Smooth muscle cell (in vitro differentiated cells): ENCODE results near the gene ACSM6. TPM values are rescaled to one million over a fixed set of nuclear protein-coding genes. Genes with fewer than 3 reads are reported as not detected.

Experiments used
- DNase-seq: peaks from one replicate; lab custom pipeline; 2025; ENCODE audit not compliant: unreplicated experiment; lab: John Stamatoyannopoulos, UW
- H2AFZ ChIP-seq: fragments of 200-600 bp; sonication (generic); 2 replicates; pipeline ENCODE4 v1.6.0; 2016; ENCODE audit warnings: antibody characterized with exemption, low read depth, mild to moderate bottlenecking
- H3F3A ChIP-seq: fragments of 200-600 bp; sonication (generic); 2 replicates; pipeline ENCODE4 v1.6.0; 2017; ENCODE audit warnings: antibody characterized with exemption, low read depth
- H3K27ac ChIP-seq: fragments of 200-600 bp; sonication (generic); 2 replicates; pipeline ENCODE4 v1.5.1; 2016; ENCODE audit warnings: low read depth, mild to moderate bottlenecking
- H3K27me3 ChIP-seq: fragments of 200-600 bp; sonication (generic); 2 replicates; pipeline ENCODE4 v1.6.1; 2016; ENCODE audit warnings: low read depth, mild to moderate bottlenecking
- H3K36me3 ChIP-seq: fragments of 200-600 bp; sonication (generic); 2 replicates; pipeline ENCODE4 v1.5.1; 2016; ENCODE audit warnings: low read depth
- H3K4me1 ChIP-seq: fragments of 200-600 bp; sonication (generic); 2 replicates; pipeline ENCODE4 v1.5.1; 2016; ENCODE audit warnings: low read depth
- H3K4me2 ChIP-seq: fragments of 200-600 bp; sonication (generic); 2 replicates; pipeline ENCODE4 v1.6.0; 2016; ENCODE audit warnings: mild to moderate bottlenecking
- H3K4me3 ChIP-seq: fragments of 200-600 bp; sonication (generic); 2 replicates; pipeline ENCODE4 v1.5.1; 2016; ENCODE audit warnings: mild to moderate bottlenecking
- H3K79me2 ChIP-seq: fragments of 200-600 bp; sonication (generic); 2 replicates; pipeline ENCODE4 v1.6.0; 2016; ENCODE audit warnings: low read depth, mild to moderate bottlenecking
- H3K9ac ChIP-seq: fragments of 200-600 bp; sonication (generic); 2 replicates; pipeline ENCODE4 v1.6.0; 2016; ENCODE audit warnings: low read depth
- H3K9me3 ChIP-seq: fragments of 200-600 bp; sonication (generic); replicated peaks from 2 replicates; pipeline ENCODE4 v1.5.1; 2016; ENCODE audit warnings: low read depth
- H4K20me1 ChIP-seq: fragments of 200-600 bp; sonication (generic); 2 replicates; pipeline ENCODE4 v1.6.0; 2016; ENCODE audit warnings: low read depth
- WGBS: methylation state at CpG from one replicate; pipeline ENCODE4 v1.1.7; 2016; ENCODE audit warnings: low lambda C conversion rate; 5-methylcytosine and 5-hydroxymethylcytosine counted together
- polyA plus RNA-seq: library from polyadenylated mRNA; unstranded; fragments of >200 nt; fragmentation: Nextera tagmentation; extraction: Ambion mirVana; gene quantifications from 2 replicates; pipeline ENCODE4 v1.2.1, GENCODE V29; 2016
- total RNA-seq: library from RNA; depleted of rRNA; stranded (reverse); fragments of >200 nt; gene quantifications from 2 replicates; pipeline ENCODE4 v1.2.3, GENCODE V29; 2014
- TF ChIP-seq, protein P1 (sequence below): fragments of 200-600 bp; sonication (generic); IDR thresholded peaks from 2 replicates; pipeline ENCODE4 v1.5.1; 2017; ENCODE audit warnings: borderline replicate concordance, mild to moderate bottlenecking, antibody characterized with exemption; ENCODE audit not compliant: insufficient read depth, poor library complexity, severe bottlenecking

ACSM6 gene
- total and polyA plus RNA-seq, 2 experiments from 2014 or later, result not detected

- H3F3A ChIP-seq, result peaks cover 6% of the 10 kb centered on the region
- H3K4me3 ChIP-seq, result no peak overlapping the region
- H3K9ac ChIP-seq, result no peak overlapping the region
- H4K20me1 ChIP-seq, result no peaks in the 10 kb centered on the region
- peak overlapping the region; percentile 42 for H3K4me2 ChIP-seq
- H2AFZ ChIP-seq, result no peak overlapping the region
- TF ChIP-seq, protein P1, sequence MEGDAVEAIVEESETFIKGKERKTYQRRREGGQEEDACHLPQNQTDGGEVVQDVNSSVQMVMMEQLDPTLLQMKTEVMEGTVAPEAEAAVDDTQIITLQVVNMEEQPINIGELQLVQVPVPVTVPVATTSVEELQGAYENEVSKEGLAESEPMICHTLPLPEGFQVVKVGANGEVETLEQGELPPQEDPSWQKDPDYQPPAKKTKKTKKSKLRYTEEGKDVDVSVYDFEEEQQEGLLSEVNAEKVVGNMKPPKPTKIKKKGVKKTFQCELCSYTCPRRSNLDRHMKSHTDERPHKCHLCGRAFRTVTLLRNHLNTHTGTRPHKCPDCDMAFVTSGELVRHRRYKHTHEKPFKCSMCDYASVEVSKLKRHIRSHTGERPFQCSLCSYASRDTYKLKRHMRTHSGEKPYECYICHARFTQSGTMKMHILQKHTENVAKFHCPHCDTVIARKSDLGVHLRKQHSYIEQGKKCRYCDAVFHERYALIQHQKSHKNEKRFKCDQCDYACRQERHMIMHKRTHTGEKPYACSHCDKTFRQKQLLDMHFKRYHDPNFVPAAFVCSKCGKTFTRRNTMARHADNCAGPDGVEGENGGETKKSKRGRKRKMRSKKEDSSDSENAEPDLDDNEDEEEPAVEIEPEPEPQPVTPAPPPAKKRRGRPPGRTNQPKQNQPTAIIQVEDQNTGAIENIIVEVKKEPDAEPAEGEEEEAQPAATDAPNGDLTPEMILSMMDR, result no peak
- no peaks in the 10 kb centered on the region for H3K9me3 ChIP-seq
- H3K4me1 ChIP-seq, result no peaks in the 10 kb centered on the region
- WGBS, result 24% methylated on average over 3 of the region's 3 CpGs
- no peak for DNase-seq
- peak overlapping the region; percentile 55 for H3K27ac ChIP-seq
- no peaks in the 10 kb centered on the region for H3K27me3 ChIP-seq
- no peaks in the 10 kb centered on the region for H3K36me3 ChIP-seq
- no peaks in the 10 kb centered on the region for H3K79me2 ChIP-seq
These were observed 20.8 kb downstream of the ACSM6 start for GRCh38 chr10:95214793-95215192.

- no peaks in the 10 kb centered on the region for H3K36me3 ChIP-seq
- H3K9ac ChIP-seq, result peak overlapping the region; percentile 54
- H3K4me2 ChIP-seq, result peak overlapping the region; percentile 16
- no peaks in the 10 kb centered on the region for H4K20me1 ChIP-seq
- peaks cover 6% of the 10 kb centered on the region for H3F3A ChIP-seq
- TF ChIP-seq, protein P1, result no peak
- WGBS, result 27% methylated on average over 1 of the region's 1 CpG
- H3K27me3 ChIP-seq, result no peaks in the 10 kb centered on the region
- peak overlapping the region; percentile 89 for H3K27ac ChIP-seq
- no peak overlapping the region for H2AFZ ChIP-seq
- DNase-seq, result no peak
- no peak overlapping the region for H3K4me3 ChIP-seq
- no peaks in the 10 kb centered on the region for H3K4me1 ChIP-seq
- H3K79me2 ChIP-seq, result no peaks in the 10 kb centered on the region
- no peaks in the 10 kb centered on the region for H3K9me3 ChIP-seq
These were observed 23.4 kb downstream of the ACSM6 start for GRCh38 chr10:95217476-95217875.

DNA sequence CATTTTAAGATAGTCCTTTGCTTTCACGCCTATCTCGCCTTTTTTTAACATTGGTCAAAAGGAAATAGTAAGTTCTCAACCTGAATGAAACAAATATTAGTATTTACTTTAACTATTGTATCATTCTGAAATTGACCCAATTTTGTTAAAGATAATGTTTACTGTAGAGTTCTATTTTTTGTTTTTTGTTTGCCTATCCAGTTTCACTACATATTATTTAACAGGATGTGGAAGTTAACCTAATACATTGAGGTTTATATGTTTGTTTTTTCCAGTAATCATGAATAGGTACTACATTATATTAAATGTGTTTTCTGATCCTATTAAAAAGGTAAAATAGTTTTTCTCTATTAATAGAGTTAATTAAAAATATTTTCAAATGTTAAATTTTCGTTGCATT lies 26.5 kb downstream of the ACSM6 start:
- no peak for DNase-seq
- Histone ChIP-seq H3K4me3 (no peak overlapping the region), H3F3A (peaks cover 6% of the 10 kb centered on the region), H3K27ac (no peak overlapping the region), H3K36me3 (no peaks in the 10 kb centered on the region), H3K4me1 (no peaks in the 10 kb centered on the region), H2AFZ (no peak overlapping the region), H3K9me3 (no peaks in the 10 kb centered on the region), H3K27me3 (no peaks in the 10 kb centered on the region), H3K4me2 (no peak overlapping the region), H3K9ac (no peak overlapping the region), H3K79me2 (no peaks in the 10 kb centered on the region), H4K20me1 (no peaks in the 10 kb centered on the region)
- WGBS, result 85% methylated on average over 3 of the region's 3 CpGs
- TF ChIP-seq, protein P1, result no peak

DNA sequence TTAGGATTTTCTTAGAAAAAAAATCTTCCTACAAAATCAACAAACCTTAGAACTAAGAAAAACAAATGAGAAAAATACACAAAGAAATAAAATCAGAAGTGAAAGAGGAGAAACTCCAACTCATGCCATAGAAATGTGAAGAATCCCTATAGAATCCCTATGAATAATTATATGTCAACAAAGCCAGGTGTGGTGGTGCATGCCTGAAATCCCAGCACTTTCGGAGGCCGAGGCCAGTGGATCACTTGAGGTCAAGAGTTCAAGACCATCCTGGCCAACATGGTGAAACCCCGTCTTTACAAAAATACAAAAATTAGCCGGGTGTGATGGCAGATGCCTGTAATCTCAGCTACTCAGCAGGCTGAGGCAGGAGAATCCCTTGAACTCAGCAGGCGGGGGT lies 27.1 kb downstream of the ACSM6 start:
- Histone ChIP-seq H3K36me3 (no peaks in the 10 kb centered on the region), H2AFZ (no peak overlapping the region), H3K4me3 (no peak overlapping the region), H3K27me3 (no peaks in the 10 kb centered on the region), H3K4me2 (no peak overlapping the region), H4K20me1 (no peaks in the 10 kb centered on the region), H3K9me3 (no peaks in the 10 kb centered on the region), H3K4me1 (no peaks in the 10 kb centered on the region), H3K79me2 (no peaks in the 10 kb centered on the region), H3K9ac (no peak overlapping the region), H3K27ac (no peak overlapping the region), H3F3A (peaks cover 6% of the 10 kb centered on the region)
- 47% methylated on average over 5 of the region's 5 CpGs for WGBS
- no peak for DNase-seq
- TF ChIP-seq, protein P1, result no peak
